HepG2 (cell line): ENCODE data around the gene MAVS. TPM values are rescaled to one million over a fixed set of nuclear protein-coding genes. Genes with fewer than 3 reads are reported as not detected.

Source experiments
- FOXJ3 ChIP-seq: sonication (generic); formaldehyde crosslinking; IDR thresholded peaks from 2 replicates; pipeline ENCODE4 v1.4.0; 2020; ENCODE audit warnings: missing genetic modification reagents, mild to moderate bottlenecking, borderline replicate concordance
- HMGXB4 ChIP-seq, 2 experiments: sonication (generic) in 1 of 2; formaldehyde crosslinking in 1 of 2; IDR thresholded peaks; 2 replicates each; pipeline versions ENCODE4 v1.4.0 to v1.6.1; 2018 to 2020; ENCODE audit warnings: missing genetic modification reagents in 2 of 2, borderline replicate concordance in 1 of 2, low read depth in 1 of 2, mild to moderate bottlenecking in 1 of 2, missing biosample characterization in 1 of 2
- HNRNPH1 ChIP-seq: fragments of 200-400 bp; formaldehyde crosslinking; optimal IDR thresholded peaks from 2 replicates; pipeline ENCODE3; 2017; ENCODE audit warnings: mild to moderate bottlenecking, low read depth, low read length
- IRF2 ChIP-seq: IDR thresholded peaks from 2 replicates; pipeline ENCODE4 v1.6.1; 2018; ENCODE audit warnings: missing genetic modification reagents, missing compliant biosample characterization
- ISX ChIP-seq: sonication (generic); formaldehyde crosslinking; conservative IDR thresholded peaks from 2 replicates; pipeline ENCODE4 v1.5.0; 2020; ENCODE audit warnings: missing genetic modification reagents
- KDM3A ChIP-seq: IDR thresholded peaks from 2 replicates; pipeline ENCODE4 v1.6.1; 2018; ENCODE audit warnings: low read depth, missing compliant biosample characterization
- LCORL ChIP-seq, 2 experiments: fragments of 450-650 bp in 1 of 2; sonication (generic) in 1 of 2; formaldehyde crosslinking in 1 of 2; IDR thresholded peaks; 2 replicates each; pipeline versions ENCODE4 v1.5.0 to v1.6.1; 2017 to 2020; ENCODE audit warnings: antibody characterized with exemption in 1 of 2, missing genetic modification reagents in 1 of 2
- NBN ChIP-seq: fragments of 450-650 bp; conservative IDR thresholded peaks from 2 replicates; pipeline ENCODE4 v1.6.1; 2017
- PHF8 ChIP-seq: sonication (generic); formaldehyde crosslinking; IDR thresholded peaks from 2 replicates; pipeline ENCODE4 v1.5.0; 2020; ENCODE audit warnings: missing genetic modification reagents
- PLSCR1 ChIP-seq: sonication (generic); formaldehyde crosslinking; IDR thresholded peaks from 2 replicates; pipeline ENCODE4 v1.5.0; 2020; ENCODE audit warnings: missing genetic modification reagents, mild to moderate bottlenecking, borderline replicate concordance
- REL ChIP-seq: sonication (generic); formaldehyde crosslinking; conservative IDR thresholded peaks from 2 replicates; pipeline ENCODE4 v1.8.0; 2022; ENCODE audit warnings: mild to moderate bottlenecking, missing genetic modification reagents, moderate library complexity
- TCF12 ChIP-seq, 2 experiments: fragments of 450-650 bp in 1 of 2; sonication (generic) in 1 of 2; formaldehyde crosslinking in 1 of 2; IDR thresholded peaks; 2 replicates each; pipeline versions ENCODE4 v1.6.1 to v1.8.0; 2017 to 2022; ENCODE audit warnings: antibody characterized with exemption in 1 of 2, mild to moderate bottlenecking in 1 of 2, missing genetic modification reagents in 1 of 2, moderate library complexity in 1 of 2
- ZFP1 ChIP-seq: IDR thresholded peaks from 2 replicates; pipeline ENCODE4 v1.6.1; 2016
- ZNF12 ChIP-seq: sonication (generic); formaldehyde crosslinking; IDR thresholded peaks from 2 replicates; pipeline ENCODE4 v1.5.0; 2020; ENCODE audit warnings: missing genetic modification reagents
- ZNF224 ChIP-seq: sonication (generic); formaldehyde crosslinking; IDR thresholded peaks from 2 replicates; pipeline ENCODE4 v1.5.0; 2020; ENCODE audit warnings: mild to moderate bottlenecking, missing genetic modification reagents
- ZNF556 ChIP-seq: sonication (generic); formaldehyde crosslinking; IDR thresholded peaks from 2 replicates; pipeline ENCODE4 v1.4.0; 2020; ENCODE audit warnings: mild to moderate bottlenecking, missing genetic modification reagents, borderline replicate concordance
- ZNF691 ChIP-seq: sonication (generic); formaldehyde crosslinking; IDR thresholded peaks from 2 replicates; pipeline ENCODE4 v1.4.0; 2020; ENCODE audit warnings: missing genetic modification reagents, low read depth, mild to moderate bottlenecking, borderline replicate concordance
- ZNF816 ChIP-seq: sonication (generic); formaldehyde crosslinking; IDR thresholded peaks from 2 replicates; pipeline ENCODE4 v1.8.0; 2022; ENCODE audit warnings: missing genetic modification reagents, mild to moderate bottlenecking, borderline replicate concordance
- ZSCAN5A ChIP-seq: sonication (generic); formaldehyde crosslinking; IDR thresholded peaks from 2 replicates; pipeline ENCODE4 v1.8.0; 2022; ENCODE audit warnings: mild to moderate bottlenecking, missing genetic modification reagents, borderline replicate concordance
- polyA plus RNA-seq, 8 experiments: library from polyadenylated mRNA; depleted of rRNA in 3 of 8; stranded (reverse) in 7 of 8; unstranded in 1 of 8; fragments of >200 nt; fragmentation: Illumina TruSeq in 4 of 8; extraction: Trizol in 4 of 8; gene quantifications; 2 replicates each; pipeline versions ENCODE4 v1.2.1 to v1.2.3, GENCODE V29; 2011 to 2016; ENCODE audit warnings: low read depth in 4 of 8, missing spikeins in 1 of 8, mixed read lengths in 1 of 8; ENCODE audit not compliant: insufficient read depth in 1 of 8
- total RNA-seq, 5 experiments: library from RNA; depleted of rRNA; stranded (reverse); fragments of >200 nt; fragmentation: Illumina TruSeq; extraction: Trizol; gene quantifications; 2 replicates each; pipeline ENCODE4 v1.2.3, GENCODE V29; 2016; ENCODE audit warnings: low read depth in 1 of 5
- TF ChIP-seq, protein P1 (sequence below): sonication (generic); formaldehyde crosslinking; IDR thresholded peaks from 2 replicates; pipeline ENCODE4 v1.4.0; 2020; ENCODE audit warnings: missing genetic modification reagents
- TF ChIP-seq, protein P2 (sequence below): IDR thresholded peaks from 2 replicates; pipeline ENCODE4 v1.6.1; 2012; ENCODE audit warnings: inconsistent platforms

MAVS gene
- total and polyA plus RNA-seq, 2 of the 13 experiments (the other 11 are each of a cell fraction or from before 2014, with no cell fraction given): 27.3 to 36.6 TPM

DNA sequence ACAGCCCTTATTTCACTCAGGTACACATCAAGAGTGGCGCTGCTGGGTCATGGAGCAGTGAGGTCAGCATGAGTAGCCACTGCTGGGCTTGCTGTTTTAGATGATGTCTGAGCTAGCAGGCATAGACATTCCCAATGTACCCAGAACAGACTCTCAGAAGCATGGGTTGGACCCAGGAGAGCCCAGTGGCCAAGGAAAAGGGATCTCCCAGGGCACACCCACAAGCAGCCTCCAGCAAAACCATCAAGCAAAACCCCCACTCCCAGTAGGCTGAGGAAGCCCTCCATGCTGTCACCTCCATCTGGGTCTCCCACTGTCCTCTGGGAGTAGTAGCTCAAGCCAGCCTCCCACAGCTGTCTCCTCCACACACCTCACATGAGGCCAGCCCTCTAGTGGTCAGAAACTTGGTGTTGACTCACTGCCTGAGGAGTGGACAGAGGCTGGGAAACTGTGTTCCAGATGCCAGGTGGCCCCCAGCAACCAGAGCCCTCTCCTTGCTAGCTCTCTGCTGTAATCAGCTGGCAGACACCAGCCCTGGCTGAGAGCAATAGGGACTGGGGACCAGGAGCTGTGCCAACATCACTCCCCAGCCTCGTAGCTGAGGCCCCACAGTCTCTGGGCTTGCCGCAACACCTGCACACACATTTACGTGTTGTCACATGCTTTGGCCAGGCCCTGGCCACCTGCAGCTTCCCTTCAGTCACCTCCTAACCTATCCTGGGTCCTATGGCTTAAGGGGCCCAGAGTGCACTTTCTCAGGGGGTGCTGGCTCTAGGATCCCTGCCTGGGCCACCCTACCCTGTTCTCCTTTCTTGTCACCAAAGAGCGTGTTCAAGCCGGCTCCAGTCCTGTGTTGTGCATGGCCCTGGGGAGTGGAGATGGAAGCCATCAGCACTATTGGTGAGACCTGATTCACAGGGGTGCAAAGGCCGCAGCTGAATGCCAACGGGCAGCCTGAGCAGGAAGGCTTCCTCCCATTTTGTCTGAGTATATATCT is 28.2 kb upstream of the MAVS start (continued):
- TF ChIP-seq HMGXB4 (CRISPR knock-in tag; IDR thresholded peaks at IDR 0.05; ENCODE audit: borderline replicate concordance in 1 of 2, low read depth in 1 of 2) (peak; percentile 98 to 99), ZNF691 (CRISPR knock-in tag) (peak; percentile 97), ZNF224 (peak; percentile 24; the same call in 1 of the 2 replicates), ZNF556 (CRISPR knock-in tag) (peak; percentile 89), FOXJ3 (CRISPR knock-in tag) (no peak), IRF2 (CRISPR knock-in tag) (peak; percentile 94), LCORL (IDR thresholded peaks at IDR 0.05) (no peak), LCORL (CRISPR knock-in tag; IDR thresholded peaks at IDR 0.05) (peak; percentile 91), KDM3A (CRISPR knock-in tag) (peak; percentile 85; the same call in 1 of the 2 replicates), ZFP1 (CRISPR knock-in tag) (peak; percentile 79; the same call in 1 of the 2 replicates), TCF12 (IDR thresholded peaks at IDR 0.05) (no peak), TCF12 (CRISPR knock-in tag; IDR thresholded peaks at IDR 0.05) (no peak; the same call in 1 of the 2 replicates), ISX (no peak), ZNF816 (CRISPR knock-in tag) (no peak), PLSCR1 (CRISPR knock-in tag) (no peak), HNRNPH1 (peak; percentile 91), NBN (no peak), REL (CRISPR knock-in tag) (no peak), ZSCAN5A (peak; percentile 77; the same call in 1 of the 2 replicates), ZNF12 (peak; percentile 75), PHF8 (CRISPR knock-in tag) (peak; percentile 71)
- TF ChIP-seq, protein P1, sequence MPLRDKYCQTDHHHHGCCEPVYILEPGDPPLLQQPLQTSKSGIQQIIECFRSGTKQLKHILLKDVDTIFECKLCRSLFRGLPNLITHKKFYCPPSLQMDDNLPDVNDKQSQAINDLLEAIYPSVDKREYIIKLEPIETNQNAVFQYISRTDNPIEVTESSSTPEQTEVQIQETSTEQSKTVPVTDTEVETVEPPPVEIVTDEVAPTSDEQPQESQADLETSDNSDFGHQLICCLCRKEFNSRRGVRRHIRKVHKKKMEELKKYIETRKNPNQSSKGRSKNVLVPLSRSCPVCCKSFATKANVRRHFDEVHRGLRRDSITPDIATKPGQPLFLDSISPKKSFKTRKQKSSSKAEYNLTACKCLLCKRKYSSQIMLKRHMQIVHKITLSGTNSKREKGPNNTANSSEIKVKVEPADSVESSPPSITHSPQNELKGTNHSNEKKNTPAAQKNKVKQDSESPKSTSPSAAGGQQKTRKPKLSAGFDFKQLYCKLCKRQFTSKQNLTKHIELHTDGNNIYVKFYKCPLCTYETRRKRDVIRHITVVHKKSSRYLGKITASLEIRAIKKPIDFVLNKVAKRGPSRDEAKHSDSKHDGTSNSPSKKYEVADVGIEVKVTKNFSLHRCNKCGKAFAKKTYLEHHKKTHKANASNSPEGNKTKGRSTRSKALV: no peak
- TF ChIP-seq, protein P2, sequence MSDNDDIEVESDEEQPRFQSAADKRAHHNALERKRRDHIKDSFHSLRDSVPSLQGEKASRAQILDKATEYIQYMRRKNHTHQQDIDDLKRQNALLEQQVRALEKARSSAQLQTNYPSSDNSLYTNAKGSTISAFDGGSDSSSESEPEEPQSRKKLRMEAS: peak; percentile 90
